ENCODE data around the gene MPDU1. TPM values are rescaled to one million over a fixed set of nuclear protein-coding genes. Genes with fewer than 3 reads are reported as not detected.

MPDU1 gene
- total and polyA plus RNA-seq, 2 of the 13 experiments (the other 11 are each of a cell fraction or from before 2014, with no cell fraction given) = 112 to 167 TPM

- ATAC-seq (no peak), DNase-seq (ENCODE audit: low spot score) (no peak), FAIRE-seq (no peak)
- Histone ChIP-seq H3K4me3 (replicated peaks in 1 of 3; ENCODE audit: insufficient read depth in 1 of 3, low read depth in 2 of 3, low read length in 3 of 3) (no peak overlapping the region), H2AFZ (ENCODE audit: low read length) (no peak overlapping the region), H3K27me3 (ENCODE audit: control insufficient read depth in 1 of 2, insufficient read depth in 2 of 2, low read length in 2 of 2) (no peaks in the 10 kb centered on the region; a peak in 1 of 5 replicates), H3K27ac (ENCODE audit: extremely low read length, insufficient read depth, low read length) (no peak overlapping the region), H3K9me3 (ENCODE audit: low read length) (no peaks in the 10 kb centered on the region), H4K20me1 (ENCODE audit: insufficient read depth, low read length) (peaks cover 59% of the 10 kb centered on the region), H3K4me1 (ENCODE audit: insufficient read depth, low read length) (peaks cover 77% of the 10 kb centered on the region), H3K9ac (ENCODE audit: insufficient read depth, low read depth, low read length) (peak overlapping the region; percentile 3; the same call in 1 of the 2 replicates), H3K79me2 (ENCODE audit: insufficient read depth, low read length) (peaks cover 51% of the 10 kb centered on the region), H3K36me3 (replicated peaks in 1 of 2; ENCODE audit: control insufficient read depth in 1 of 2, insufficient read depth in 2 of 2, low read length in 2 of 2) (peaks cover 12 to 51% of the 10 kb centered on the region in 2 experiments), H3K4me2 (ENCODE audit: low read depth, low read length) (no peak overlapping the region)
- in situ Hi-C loops (cut with HindIII; ENCODE audit: extremely low pct_ligation_motif_present, low pct_unique_long_range_greater_than_20kb) = loop anchor here (10.0 kb wide), 1 partner anchor 267 kb away; no protein-coding TSS in a partner anchor
- ChIA-PET POLR2A (interaction anchor here (2.2 to 3.6 kb wide), 3 partner anchors 17 to 110 kb away, joined by 10 to 37 read pairs (median 11); partner anchors contain the start of genes TP53 and WRAP53), CTCF (ENCODE audit: low intra/inter-chr PET ratio, low total read pairs) (no interaction called here)
- TF ChIP-seq ZNF18 (CRISPR knock-in tag; IDR thresholded peaks at IDR 0.05; ENCODE audit: insufficient replicate concordance) (no peak), POLR2AphosphoS2 (IDR thresholded peaks at IDR 0.05; ENCODE audit: low read depth, low read length) (peak; percentile 14; the same call in 1 of the 2 replicates), AGO2 (optimal IDR thresholded peaks at IDR 0.05; ENCODE audit: low read depth, low read length) (peak; percentile 3)
- intact Hi-C loops (cut with micrococcal nuclease; ENCODE audit: unreplicated experiment) = no loop called here
- BruUV-seq (replicated peaks) = no TSS peak
- 95% methylated on average over 8 of the region's 17 CpGs for WGBS (ENCODE audit: low lambda C conversion rate)
These were observed 6.1 kb upstream of the MPDU1 start for GRCh38 chr17:7577327-7578199.

Data from HepG2 (cell line).